Keratinocyte (primary cell): ENCODE data around the gene MOAP1.

Experiments
- EZH2 ChIP-seq: IDR thresholded peaks from one replicate; pipeline ENCODE4 v1.6.1; 2012; ENCODE audit warnings: inconsistent platforms, mild to moderate bottlenecking, low read length, moderate library complexity
- TF ChIP-seq, protein P1 (sequence below), 3 experiments: IDR thresholded peaks in 1 of 3; conservative IDR thresholded peaks in 1 of 3; optimal IDR thresholded peaks in 1 of 3; 2 replicates in 2 of 3; 3 replicates in 1 of 3; pipeline versions ENCODE3 to v1.5.1; 2011; ENCODE audit warnings: low read length in 3 of 3, mild to moderate bottlenecking in 3 of 3, moderate library complexity in 2 of 3, control low read depth in 1 of 3, inconsistent platforms in 1 of 3; ENCODE audit not compliant: insufficient read depth in 2 of 3; ENCODE audit errors: extremely low read depth in 1 of 3

DNA sequence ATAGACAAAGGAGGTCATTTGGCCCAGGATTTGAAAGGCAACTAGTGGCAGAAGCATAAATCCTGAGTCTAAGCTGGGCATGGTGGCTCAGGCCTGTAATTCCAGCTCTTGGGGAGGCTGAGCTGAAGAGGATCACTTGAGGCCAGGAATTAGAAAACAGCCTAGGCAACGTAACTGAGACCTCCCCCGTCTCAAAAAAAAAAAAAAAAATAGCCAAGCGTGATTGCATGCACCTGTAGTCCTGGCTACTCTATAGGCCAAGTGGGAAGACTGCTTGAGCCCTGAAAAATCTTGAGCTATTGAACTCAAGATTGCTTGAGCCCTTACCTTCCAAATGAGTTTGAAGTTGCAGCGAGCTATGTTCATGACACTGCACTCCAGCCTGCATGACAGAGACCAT lies 14.3 kb upstream of the MOAP1 start:
- TF ChIP-seq, protein P1, sequence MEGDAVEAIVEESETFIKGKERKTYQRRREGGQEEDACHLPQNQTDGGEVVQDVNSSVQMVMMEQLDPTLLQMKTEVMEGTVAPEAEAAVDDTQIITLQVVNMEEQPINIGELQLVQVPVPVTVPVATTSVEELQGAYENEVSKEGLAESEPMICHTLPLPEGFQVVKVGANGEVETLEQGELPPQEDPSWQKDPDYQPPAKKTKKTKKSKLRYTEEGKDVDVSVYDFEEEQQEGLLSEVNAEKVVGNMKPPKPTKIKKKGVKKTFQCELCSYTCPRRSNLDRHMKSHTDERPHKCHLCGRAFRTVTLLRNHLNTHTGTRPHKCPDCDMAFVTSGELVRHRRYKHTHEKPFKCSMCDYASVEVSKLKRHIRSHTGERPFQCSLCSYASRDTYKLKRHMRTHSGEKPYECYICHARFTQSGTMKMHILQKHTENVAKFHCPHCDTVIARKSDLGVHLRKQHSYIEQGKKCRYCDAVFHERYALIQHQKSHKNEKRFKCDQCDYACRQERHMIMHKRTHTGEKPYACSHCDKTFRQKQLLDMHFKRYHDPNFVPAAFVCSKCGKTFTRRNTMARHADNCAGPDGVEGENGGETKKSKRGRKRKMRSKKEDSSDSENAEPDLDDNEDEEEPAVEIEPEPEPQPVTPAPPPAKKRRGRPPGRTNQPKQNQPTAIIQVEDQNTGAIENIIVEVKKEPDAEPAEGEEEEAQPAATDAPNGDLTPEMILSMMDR (optimal IDR thresholded peaks at IDR 0.05 in 1 of 3, IDR thresholded peaks at IDR 0.05 in 1 of 3, conservative IDR thresholded peaks at IDR 0.05 in 1 of 3; ENCODE audit: extremely low read depth in 1 of 3, insufficient read depth in 2 of 3, low read length in 3 of 3), result no peak
- TF ChIP-seq EZH2, result no peak
